Left ventricle myocardium superior (tissue), 1 donor: Measurements from ENCODE around the gene FAM219A. TPM values are rescaled to one million over a fixed set of nuclear protein-coding genes. Genes with fewer than 3 reads are reported as not detected.

Experiments
- ATAC-seq: fragments of 200-7000 bp; cut with Tn5 transposase; one replicate; pipeline ENCODE4 v1.9.1; 2020; ENCODE audit warnings: mild to moderate bottlenecking, moderate library complexity
- DNase-seq: peaks from one replicate; pipeline ENCODE4 v3.0.0-alpha.2; 2020
- intact Hi-C: fragments of 100-400 bp; cut with micrococcal nuclease; formaldehyde crosslinking; loops from one replicate; pipeline ENCODE4 v1.11.0; 2022
- long read RNA-seq: library from polyadenylated mRNA; unstranded; transcript quantifications from one replicate; pipeline ENCODE4 v2.0.0, GENCODE V29; 2021
- total RNA-seq: library from RNA; stranded (reverse); fragmentation: NEBNext Ultra II Directional; extraction: Animal tissue kit (Norgen Biotek cat#: 25700); gene quantifications from one replicate; pipeline ENCODE4 v1.2.1, GENCODE V29; 2021
- donor health status: DM: no; HTN: yes; CAD: no; lungs with severe emphysema.

The FAM219A gene, protein sequence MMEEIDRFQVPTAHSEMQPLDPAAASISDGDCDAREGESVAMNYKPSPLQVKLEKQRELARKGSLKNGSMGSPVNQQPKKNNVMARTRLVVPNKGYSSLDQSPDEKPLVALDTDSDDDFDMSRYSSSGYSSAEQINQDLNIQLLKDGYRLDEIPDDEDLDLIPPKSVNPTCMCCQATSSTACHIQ
- total RNA-seq = 19.7 TPM
- long read RNA-seq, partial matches to known transcripts = 1 of 13 reads
- long read RNA-seq, other reads (novel, unspliced or antisense) = 9 of 13 reads

DNA sequence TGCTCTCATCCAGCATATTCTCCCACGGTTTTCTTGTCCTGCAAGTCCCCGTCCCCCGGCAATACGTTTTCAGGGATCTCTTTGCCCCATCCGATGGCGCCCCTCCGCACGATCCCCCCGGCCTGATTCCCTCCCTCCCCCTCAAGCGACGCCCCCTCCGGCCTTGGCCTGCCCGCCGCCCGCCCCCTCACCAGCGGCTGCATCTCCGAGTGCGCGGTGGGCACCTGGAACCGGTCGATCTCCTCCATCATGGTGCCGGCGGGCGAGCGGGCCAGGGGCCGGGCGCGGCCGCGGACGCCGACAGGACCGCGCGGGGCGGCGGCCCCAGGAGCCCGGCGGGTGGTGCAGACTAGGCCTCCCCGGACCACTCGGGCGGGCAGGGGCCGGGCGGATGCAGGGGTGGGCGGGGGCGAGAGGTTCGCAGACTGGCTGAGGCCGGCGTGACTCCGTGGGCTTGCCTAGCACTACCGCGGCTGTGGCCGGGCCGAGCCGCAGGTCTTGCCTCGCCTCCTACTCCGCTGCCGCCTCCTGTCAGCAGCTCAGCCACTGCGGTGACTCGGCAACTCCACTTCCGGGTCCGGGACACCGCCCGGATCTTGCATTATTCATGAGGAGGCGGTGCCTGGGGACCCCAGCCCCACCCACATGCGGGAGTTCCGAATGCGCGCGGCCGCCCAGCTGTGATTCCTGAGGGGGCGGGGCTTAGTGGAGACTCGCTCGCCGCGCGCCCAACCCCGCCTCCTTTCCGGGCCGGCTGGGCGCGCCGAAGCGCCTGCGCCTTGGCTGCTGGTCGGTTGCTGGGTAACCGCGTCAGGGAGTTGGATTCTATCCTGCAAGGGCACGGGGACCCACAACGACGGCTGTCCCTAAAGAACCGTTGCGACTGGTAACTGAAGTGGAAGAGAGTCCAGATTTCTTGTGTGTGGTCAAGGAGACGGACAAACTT lies at the start of gene FAM219A, which contains the start of gene DNAI1:
TSS of gene FAM219A (minus strand) at position 558 of the 946 bp plus-strand sequence. CDS start at position 251, 307 bp downstream.
TSS of gene DNAI1 (plus strand) at position 793 of the 946 bp plus-strand sequence. CDS start 201 bp downstream, outside the sequence.
- peak; percentile 99 for DNase-seq
- intact Hi-C loops = no loop called here

DNA sequence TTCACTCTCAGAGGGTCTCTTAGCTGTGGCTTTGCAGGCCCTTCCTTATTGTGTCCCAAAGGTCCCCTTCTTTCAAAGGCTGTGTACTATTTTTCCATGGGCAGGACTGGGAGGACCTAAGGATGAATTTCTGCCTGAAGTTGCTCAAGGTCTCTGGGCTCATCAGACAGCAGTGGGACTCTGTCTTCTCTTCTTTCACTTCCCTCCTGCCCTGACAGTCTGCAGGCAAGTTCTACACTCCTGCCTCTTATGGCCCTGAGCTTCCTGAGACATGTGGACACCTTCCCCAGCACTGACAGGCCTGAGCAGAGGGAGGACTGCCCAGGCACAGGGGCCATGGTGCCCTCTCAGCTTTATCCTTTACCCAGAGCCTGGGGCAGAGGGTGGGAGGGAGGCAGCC lies 49.6 kb upstream of the FAM219A start:
- intact Hi-C loops = no loop called here
- no peak for ATAC-seq
- DNase-seq = no peak

More for the DNA sequence above, at the start of gene FAM219A, which contains the start of gene DNAI1:
- peak; percentile 97 for ATAC-seq

DNA sequence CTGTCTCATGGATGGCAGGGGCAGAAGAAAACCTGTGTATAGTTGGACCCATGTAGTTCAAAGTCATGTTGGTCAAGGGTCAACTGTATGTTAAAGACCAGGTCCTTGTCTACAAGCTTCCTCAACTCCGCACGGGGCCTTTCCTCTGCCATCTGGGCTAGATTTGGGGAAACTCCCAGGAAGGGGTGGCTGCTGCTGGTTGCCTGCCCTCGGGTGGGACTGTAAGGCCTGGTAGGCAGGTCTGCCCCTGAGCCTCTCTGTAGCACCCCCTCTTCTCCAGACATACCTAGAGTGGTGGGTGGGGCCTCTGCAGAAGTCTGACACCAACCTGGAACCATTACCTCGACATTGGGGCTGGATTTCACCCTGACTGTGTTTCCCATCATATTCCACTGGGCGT lies 49.2 kb upstream of the FAM219A start:
- ATAC-seq (no peak), DNase-seq (no peak)
- intact Hi-C loops = no loop called here

DNA sequence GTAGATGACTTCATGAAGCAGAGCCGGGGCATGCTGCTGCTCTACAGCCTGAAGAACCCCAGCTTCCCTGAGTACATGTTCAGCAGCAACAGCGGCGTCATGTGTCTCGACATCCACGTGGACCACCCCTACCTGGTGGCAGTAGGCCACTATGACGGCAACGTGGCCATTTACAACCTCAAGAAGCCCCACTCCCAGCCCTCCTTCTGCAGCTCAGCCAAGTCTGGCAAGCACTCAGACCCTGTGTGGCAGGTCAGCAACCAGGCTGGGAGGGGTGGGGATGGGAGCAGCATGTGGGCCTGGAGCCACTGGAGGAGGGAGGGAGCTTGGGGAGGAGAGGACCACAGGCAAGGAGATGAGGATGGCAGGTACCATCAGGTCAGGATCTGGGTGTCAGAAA lies 48.3 kb upstream of the FAM219A start:
- ATAC-seq (no peak), DNase-seq (no peak)
- intact Hi-C loops = no loop called here

GRCh38 chr9:34505370-34506120 lies 47.2 kb upstream of the FAM219A start:
- ATAC-seq (no peak), DNase-seq (no peak)
- intact Hi-C loops = no loop called here

- intact Hi-C loops = loop anchor here (5.0 kb wide), 1 partner anchor 66 kb away; no protein-coding TSS in a partner anchor
- ATAC-seq = no peak
Measured at GRCh38 chr9:34503406-34503805, 45.0 kb upstream of the FAM219A start.

DNA sequence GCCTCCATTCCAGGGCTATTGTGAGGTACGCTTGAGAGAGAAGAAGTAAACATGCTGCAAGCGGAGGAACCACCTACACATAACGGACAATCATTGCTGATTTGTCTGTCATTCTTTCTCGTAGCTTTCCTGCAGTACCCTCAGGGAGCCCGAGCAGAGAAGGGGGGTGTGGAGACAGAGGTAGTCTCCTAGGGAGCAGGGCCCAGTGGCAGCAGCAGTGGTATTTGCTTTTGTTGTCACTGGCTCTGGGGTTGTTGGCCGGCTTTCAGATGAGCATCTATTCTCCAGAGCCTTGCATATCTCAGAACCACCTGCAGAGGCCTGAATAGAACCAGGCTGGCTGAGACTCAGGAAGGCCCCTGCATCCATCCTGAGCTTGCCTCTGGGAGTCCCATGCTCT lies 44.5 kb upstream of the FAM219A start:
- DNase-seq (no peak), ATAC-seq (no peak)
- intact Hi-C loops = loop anchor here (5.0 kb wide), 1 partner anchor 66 kb away; no protein-coding TSS in a partner anchor

More at GRCh38 chr9:34503406-34503805, 45.0 kb upstream of the FAM219A start:
- DNase-seq = no peak

DNA sequence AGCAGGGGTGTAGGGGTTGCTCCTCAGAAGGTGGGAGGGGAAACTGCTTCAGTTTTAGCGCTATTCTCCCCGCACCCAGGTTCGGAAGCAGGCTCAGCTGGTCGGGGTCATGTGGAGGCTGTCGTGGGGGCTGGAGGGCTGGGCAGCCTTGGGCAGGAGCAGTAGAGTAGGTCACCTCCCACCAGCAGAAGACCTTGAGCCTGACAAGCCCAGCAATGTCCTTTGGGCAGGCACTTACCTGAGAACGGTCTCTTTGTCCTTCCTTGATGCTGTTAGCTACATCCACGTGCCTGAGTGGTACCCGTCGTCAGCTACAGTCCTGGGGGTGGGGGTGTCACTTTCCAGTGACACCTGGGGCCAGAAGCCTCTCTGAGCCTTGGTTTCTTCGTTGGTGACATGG lies 44.1 kb upstream of the FAM219A start:
- ATAC-seq (no peak), DNase-seq (no peak)
- intact Hi-C loops = loop anchor here (5.0 kb wide), 1 partner anchor 65 kb away; no protein-coding TSS in a partner anchor

- ATAC-seq (peak; percentile 87), DNase-seq (peak; percentile 63)
- intact Hi-C loops = loop anchor here (5.0 kb wide), 1 partner anchor 65 kb away; no protein-coding TSS in a partner anchor
Measured at GRCh38 chr9:34501889-34502425, 43.6 kb upstream of the FAM219A start.

GRCh38 chr9:34501372-34501771 lies 43.0 kb upstream of the FAM219A start:
- no peak for DNase-seq
- intact Hi-C loops = loop anchor here (5.0 kb wide), 1 partner anchor 64 kb away; no protein-coding TSS in a partner anchor
- ATAC-seq = no peak

DNA sequence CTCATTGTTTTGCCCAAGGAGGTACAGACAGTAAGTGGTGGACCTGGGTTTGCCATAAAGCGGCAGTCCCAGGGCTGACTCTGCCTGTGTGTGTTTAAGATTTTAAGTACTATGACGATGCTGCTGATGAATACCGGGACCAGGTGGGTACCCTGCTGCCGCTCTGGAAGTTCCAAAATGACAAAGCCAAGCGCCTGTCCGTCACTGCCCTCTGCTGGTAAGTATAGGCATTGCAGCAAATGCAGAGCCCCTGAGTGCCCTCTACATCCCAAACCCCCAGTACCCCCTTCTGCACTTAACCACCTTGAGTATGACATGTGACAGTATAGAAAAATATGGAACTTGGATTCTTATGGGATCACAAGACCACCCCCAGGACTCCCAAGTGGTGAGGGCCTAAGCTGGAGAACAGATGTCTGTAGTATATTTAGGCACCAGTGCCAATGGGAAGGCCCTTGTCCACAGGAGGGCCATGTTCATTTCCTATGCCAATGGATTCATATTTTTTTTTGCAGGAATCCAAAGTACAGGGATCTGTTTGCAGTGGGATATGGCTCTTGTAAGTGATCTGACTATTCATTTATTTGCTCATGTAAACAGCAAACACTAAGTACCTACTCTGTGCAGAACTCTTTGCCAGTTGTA lies 42.4 kb upstream of the FAM219A start:
- DNase-seq (peak; percentile 40), ATAC-seq (peak; percentile 62)
- intact Hi-C loops = loop anchor here (5.0 kb wide), 1 partner anchor 63 kb away; no protein-coding TSS in a partner anchor

- ATAC-seq (no peak), DNase-seq (no peak)
- intact Hi-C loops = loop anchor here (10.0 kb wide), 1 partner anchor 94 kb away; no protein-coding TSS in a partner anchor
Measured at GRCh38 chr9:34499076-34499475, 40.7 kb upstream of the FAM219A start.

DNA sequence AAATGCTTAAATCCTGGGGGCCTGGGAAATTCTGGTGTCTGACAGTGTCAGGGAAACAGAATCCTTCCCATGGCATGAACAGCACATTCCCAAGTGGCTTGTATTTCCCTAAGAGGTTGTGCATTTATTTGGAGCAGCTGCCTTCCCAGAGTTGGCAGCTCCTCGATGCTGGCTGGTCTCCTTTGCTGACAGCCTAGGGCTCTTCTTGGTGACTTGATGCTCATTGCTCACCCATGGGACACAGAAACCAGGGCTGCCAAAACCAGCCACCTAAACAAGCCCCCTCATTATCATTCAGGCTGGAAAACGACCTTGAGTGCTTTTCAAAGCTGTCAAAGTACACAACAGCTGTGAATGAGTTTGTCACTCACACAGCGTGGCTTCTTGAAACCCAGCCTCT lies 40.2 kb upstream of the FAM219A start:
- intact Hi-C loops = loop anchor here (10.0 kb wide), 1 partner anchor 94 kb away; no protein-coding TSS in a partner anchor
- no peak for ATAC-seq
- no peak for DNase-seq

- intact Hi-C loops = loop anchor here (10.0 kb wide), 1 partner anchor 91 kb away; no protein-coding TSS in a partner anchor
- DNase-seq (no peak), ATAC-seq (no peak)
Measured at GRCh38 chr9:34496149-34496712, 37.9 kb upstream of the FAM219A start.

DNA sequence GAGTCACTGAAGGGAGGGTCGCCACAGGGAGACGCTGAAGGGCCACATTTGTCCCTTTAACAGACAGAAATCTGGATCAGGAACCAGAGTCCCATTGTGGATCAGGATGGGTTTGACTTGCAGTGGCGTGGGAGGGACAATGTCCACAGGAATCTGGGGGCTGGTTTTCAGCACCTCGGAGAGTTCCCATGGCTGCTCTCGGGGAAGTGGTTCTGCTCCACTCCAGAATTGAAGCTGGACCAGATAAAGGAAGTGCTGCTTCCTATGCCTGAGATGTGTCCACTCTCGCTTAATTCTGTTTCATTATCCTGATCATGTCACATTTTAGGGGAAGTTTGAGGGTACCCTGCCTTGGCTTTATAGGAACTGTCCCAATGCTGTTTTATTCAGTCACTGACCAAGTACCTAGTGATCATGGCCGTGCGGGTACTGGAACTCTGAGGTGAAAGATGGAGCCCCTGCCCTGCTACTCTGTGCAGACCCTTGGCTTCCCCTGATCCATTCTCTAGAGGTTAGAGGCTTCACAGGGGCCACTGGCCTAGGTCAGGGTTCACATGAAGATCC lies 35.7 kb upstream of the FAM219A start:
- intact Hi-C loops = loop anchor here (10.0 kb wide), 1 partner anchor 89 kb away; no protein-coding TSS in a partner anchor
- ATAC-seq = peak; percentile 68
- peak; percentile 59 for DNase-seq

- ATAC-seq = no peak
- intact Hi-C loops = loop anchor here (10.0 kb wide), 1 partner anchor 87 kb away; no protein-coding TSS in a partner anchor
- DNase-seq = no peak
Measured at GRCh38 chr9:34492051-34492450, 33.7 kb upstream of the FAM219A start.

- intact Hi-C loops = loop anchor here (10.0 kb wide), 1 partner anchor 87 kb away; no protein-coding TSS in a partner anchor
- ATAC-seq = no peak
- DNase-seq = no peak
Measured at GRCh38 chr9:34491596-34491995, 33.2 kb upstream of the FAM219A start.
